Fibroblast of skin of left biceps (primary cell): ENCODE measurements around the gene VPS9D1.
"Not testable (repeated sequence)": the region's sequence is repeated elsewhere in the genome, so short reads cannot be mapped to it uniquely, and the experiment has no call there.

Experiments
- DNase-seq, 2 experiments: peaks; one replicate each; pipeline ENCODE4 v3.0.0-alpha.2; 2013; ENCODE audit warnings: low read depth in 2 of 2

VPS9D1 gene

DNA sequence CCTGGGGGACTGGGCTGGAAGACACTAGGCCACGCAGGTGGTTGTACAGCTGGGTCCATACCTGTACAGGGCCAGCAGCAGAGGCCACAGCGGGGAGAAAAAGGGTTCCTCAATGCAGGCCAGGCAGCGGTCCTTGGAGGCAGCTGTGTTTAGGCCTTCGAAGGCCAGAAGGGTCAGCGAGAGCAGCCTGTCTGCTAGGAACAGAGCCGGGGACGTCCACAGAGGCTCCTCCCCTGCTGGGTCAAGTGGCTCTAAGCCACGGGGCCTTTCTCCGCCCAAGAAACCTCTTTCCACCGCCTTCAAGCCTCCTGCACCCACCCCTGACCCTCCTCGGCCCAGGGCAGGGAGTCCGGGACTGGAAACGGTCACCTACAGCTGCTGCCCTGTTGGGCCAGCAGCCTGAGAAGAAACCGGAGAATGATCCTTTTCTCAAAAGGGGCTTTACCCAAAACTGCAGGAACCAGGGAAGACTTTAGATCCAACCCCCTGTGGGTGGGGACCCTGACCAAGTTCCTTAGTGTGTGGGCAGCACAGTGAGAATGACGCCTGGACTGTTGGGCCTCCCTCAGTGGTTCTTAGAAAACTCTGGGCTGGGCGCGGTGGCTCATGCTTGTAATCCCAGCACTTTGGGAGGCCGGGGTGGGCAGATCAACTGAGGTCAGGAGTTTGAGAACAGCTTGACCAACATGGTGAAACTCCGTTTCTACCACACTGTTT, 10.8 kb downstream of the VPS9D1 start:
- DNase-seq, result no peak

DNA sequence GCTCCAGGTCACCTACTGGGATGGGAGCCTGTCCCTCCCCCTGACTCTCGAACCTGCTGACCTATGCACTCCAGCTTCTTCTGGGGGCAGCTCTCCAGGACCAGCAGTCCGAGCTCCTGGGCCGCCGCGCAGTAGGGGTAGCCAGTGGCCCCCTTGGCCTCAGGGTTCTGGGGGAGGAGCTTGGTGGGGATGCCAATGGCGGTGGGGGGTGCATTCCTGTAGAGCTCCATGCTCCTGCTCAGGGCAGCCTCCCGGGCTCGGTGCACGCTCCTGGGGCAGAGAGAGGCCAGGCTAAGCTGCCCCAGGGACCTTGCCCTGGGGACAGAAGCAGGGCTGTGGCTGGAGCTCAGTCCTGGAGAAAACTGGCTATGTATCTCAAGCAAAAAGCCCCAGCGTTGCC, 11.5 kb downstream of the VPS9D1 start:
- DNase-seq, result no peak

DNA sequence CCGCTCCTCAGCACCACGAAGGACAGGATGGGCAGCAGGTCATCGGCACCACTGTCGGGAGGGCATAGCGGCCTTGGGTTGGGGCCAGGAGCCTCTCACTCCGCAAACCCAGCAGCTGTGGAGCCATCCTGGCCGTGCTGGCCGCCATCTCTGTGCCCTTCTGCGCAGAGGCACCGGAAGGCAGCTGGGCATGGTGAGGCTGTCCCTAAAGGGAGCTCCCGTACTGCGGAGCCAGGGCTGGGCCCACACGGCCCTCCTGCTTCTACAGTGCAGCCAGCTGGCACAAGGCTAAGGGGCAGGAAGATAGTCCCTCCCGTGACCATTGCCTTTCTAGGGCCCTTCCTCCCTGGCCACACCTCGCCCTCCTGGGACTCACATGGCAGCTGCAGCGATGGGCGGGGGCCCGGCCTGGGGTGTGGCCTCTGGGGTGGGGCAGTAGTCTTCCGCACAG, 12.2 kb downstream of the VPS9D1 start:
- DNase-seq, result no peak

DNA sequence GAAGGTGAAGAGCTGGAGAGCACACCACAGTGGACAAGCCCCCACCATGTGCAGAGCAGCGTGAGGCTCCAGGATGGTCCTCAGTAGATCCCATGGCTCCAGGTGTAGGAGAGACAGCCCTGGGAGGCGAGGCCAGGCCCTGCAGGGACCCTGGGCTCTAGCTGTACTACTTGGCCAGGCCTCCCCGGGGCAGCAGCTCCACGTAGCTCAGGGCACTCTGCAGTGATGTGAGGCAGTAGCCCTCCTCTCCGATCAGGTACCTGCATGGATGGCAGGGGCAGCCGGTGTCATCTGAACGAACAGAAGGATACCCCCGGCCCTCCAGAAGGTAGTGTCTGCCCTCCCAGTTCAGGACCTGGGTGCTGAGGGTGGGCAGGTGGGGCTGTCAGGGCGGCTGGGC, 13.0 kb downstream of the VPS9D1 start:
- DNase-seq, result no peak

DNA sequence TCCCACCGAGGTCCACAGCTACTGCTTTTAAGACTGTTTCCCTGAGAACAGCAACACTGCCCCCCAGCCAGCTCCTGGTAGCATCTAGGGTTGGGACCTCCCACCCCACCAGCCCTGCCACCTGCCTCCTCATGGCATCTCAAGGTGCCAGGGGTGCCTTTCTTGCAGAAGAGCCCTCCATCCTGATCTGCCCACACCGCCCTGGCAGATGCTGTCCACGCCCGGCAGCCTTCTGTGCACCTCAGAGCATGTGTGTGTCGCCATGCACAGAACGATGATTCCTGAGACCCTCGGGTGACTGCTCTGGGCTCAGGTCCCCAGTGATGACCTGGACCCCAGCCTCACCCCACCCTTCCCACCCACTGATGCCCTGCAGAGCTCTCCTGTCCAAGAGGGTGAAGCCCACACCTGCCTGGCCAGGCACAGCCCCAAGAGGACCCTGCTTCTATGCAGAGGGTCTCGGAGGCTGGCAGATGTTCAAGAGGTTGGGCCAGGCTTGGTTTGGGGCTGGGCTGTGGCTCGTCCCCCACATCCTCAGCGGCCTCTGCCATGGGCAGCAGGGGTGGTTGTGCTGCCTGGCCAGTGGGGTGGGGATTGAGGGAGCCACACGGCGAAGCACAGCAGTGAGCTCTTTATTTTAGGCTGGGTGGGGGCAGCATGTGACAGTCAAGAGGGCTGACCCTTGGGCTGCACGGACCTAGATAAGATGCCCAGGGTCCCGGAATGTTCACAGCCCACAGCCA, 14.0 kb downstream of the VPS9D1 start:
- no peak for DNase-seq

DNA sequence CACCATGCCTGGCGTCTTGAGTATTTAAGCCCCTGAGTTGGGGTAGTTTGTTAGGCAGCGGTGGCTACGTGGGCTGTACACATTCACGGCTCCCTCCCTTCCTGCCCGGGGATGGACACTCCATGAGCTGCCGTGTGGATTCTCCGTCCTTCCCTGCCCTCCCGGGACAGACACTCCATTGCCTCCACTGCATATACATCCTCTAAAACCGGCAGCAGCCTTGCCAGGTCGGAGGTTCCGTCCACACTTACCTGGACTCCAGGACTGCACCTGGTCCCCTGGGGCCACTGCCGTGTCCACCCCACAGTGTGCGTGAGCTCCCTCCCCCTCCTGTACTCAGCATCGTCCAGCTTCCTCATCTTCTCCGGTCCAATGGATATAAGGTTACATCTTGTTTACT, 15.7 kb downstream of the VPS9D1 start:
- DNase-seq, result no peak

DNA sequence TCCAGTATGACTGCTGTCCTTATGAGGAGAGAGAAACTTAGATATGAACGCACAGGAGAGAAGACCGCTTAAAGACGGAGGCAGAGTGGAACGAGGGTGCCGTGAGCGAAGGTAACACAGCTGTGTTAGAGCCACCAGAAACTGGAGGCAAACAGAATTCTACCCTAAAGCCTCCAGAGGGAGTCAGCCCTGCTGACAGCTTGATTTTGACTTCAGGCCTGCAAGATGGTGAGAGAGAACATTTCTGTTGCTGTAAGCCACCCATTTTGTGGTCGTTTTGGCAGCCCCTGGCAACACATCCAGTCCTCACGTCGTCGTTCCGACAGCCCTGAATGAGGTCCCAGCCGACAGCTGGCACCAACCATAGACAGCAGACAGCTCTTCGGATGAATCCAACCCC, 16.4 kb downstream of the VPS9D1 start:
- no peak for DNase-seq

DNA sequence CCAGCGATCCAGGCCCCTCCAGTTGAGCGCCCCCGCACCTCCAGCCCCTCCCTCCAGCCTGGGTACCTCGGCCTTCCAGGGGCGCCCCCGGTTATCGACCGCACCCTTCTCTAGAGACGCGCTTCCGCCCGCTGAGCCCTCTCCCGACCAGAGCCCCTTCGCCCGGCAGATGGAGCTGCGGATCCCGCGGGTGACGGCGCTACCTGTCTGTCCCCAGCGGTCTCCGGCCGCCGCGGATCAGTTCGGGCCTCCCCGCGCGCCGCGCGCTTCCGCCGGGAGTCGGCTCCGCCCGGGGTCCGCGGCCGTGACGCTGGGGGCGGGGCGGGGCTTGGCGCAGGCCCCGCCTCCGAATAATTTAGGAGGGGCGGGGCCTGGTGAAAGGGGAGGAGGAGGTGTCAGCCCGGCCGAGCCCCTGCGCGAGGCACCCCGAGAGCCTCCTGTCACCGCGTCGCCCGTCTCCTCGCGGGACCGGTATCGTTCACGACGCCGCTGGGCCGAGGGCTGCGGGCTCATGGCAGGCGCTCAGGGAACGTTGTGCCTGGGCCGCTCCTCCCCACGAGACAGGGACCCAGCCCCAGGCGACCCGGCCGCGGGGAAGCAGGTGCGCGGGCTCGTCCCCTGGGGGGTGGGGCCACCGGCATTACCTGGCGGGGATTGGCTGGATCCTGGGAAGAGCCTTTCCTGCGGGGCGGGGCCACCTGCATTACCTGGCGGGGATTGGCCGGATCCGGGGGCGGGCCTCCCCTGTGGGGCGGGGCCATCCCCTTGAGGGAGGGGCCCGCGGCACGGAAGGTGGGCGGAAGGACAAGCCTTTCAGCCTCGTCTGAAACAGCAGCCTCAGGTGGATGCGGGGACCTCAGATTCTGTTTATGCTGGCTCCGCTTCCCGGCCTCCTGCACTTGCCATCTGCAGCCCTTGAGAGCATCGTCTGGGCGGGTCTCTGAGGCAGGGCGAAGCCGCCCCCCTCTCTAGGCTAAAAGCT, 19.0 kb downstream of the VPS9D1 start, which contains the start of gene SPATA2L:
TSS of gene SPATA2L (minus strand) at position 281 of the 982 bp plus-strand sequence. CDS start 473 bp downstream, outside the sequence.
- peak; percentile 25 to 35 for DNase-seq

DNA sequence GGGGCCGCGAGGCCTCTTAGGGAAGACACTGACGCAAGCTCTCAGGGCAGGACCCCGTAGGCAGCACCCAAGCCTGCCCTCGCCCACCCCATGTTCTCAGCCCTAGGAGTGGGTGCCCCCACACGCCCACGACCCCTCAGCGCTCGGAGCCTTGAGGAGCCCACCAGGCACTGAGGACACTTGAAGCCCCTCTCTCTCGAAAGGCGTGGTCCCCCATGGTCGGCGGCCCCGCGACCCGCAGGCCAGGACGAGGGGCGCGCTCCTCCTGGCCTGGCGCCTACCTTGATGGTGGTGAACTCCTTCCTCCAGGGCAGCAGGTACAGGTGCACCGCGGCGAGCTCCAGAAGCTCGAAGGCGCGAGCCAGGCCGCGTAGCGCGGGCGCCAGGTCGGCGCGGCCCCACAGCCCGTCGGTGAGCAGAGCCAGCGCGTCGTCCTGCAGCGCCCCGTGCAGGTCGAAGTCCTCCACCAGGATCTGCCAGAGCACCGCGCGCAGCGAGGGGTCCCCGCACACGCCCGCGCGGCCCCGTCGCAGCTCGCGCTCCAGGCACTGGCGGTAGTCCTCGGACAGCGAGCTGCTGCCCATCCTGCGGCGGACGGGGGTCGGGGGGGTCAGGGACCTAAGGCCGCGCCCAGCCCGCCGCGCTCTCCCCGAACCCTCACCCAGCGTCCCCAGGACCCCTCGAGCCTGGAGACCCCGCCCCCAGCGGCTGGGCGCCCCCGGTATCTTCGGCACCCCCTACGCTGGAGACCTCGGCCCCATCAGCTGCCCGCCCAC, 19.9 kb downstream of the VPS9D1 start:
- DNase-seq, result no peak

DNA sequence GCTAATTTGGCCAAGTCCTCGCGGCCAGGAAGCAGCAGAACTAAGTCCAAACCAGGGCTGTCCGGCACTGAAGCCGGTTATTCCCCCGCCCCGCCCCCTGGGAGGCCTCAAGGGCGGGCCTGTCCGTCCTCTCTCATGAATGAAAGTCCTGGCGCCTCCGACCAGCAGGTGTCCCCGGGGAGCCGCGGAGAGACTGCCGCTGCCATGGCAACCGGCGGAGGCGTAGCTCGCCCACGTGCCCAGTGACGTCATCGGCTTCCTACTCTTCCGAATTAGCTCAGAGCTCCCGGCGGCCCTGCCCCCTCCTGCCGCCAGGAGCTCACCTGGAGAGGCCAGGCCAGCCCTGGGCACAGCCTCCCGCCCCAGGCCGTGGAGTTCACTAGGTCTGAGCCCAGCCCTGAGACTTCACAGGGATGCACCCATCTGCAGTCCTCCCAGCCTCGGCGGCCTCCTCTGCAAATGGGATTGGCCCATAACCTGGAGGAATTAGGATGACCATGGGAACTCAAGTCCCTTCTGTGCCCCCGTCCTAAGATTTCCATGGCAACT, 20.5 kb downstream of the VPS9D1 start:
- peak; percentile 83 to 84 for DNase-seq

DNA sequence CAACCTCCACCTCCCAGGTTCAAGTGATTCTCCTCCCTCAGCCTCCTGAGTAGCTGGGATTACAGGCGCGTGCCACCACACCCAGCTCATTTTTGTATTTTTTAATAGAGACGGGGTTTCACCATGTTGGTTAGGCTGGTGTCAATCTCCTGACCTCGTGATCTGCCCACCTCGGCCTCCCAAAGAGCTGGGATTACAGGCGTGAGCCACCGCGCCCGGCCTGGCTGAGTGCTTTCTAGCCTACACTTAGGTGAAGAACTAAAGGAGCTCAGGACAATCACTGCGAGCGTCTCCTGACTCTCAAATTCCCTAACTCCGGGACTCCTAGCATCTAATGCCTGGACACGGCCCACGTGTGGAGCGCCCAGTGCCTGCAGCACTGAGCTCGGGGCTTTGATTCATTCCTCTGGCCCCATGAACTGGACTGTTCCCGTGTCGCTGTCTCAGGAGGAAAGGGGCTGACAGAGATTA, 21.0 kb downstream of the VPS9D1 start:
- not testable (repeated sequence) for DNase-seq

DNA sequence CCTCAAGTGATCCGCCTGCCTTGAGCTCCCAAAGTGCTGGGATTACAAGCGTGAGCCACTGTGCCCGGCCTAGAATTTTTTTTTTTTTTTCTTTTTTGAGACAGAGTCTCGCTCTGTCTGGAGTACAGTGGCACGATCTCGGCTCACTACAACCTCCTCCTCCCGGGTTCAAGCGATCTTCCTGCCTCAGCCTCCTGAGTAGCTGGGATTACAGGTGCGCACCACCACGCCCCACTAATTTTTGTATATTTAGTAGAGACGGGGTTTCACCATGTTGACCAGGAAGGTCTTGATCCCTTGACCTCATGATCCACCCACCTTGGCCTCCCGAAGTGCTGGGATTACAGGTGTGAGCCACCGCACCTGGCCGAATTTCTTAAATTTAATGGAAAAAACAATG, 22.0 kb downstream of the VPS9D1 start:
- DNase-seq, result not testable (repeated sequence)

DNA sequence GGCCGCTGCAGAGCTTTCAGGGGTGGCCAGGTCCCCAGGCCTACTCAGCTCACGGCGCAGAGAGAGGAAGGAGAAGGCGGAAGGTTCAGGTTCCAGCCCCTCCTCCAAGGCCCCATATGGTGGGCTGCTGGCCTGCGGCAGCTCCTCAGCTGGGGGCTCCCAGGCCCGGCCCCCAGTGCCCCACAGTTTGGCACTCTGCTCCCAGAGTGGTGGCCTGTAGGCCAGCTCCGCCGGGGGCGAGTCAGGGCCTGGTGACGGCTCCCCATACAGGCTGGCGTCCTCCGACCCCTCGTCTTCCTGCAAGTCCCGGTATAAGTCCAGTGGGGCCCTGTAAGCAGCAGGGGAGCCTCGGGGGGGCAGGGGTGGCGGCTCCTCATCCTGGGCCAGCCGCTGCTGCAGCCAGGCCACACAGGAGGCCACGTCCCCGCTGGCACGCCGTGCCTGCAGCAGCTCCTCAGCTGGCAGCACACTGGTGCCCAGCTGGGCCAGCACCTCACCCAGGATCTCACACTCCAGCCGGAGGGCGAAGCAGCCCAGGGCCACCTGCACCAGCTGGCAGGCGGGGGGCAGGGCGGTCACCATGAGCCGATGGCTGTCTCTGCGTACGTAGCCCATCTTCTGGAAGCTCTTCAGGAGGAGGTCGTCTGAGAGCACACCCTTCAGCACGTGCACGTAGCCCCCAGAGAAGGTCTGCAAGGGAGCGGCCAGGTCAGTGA, 22.9 kb downstream of the VPS9D1 start:
- DNase-seq, result no peak

DNA sequence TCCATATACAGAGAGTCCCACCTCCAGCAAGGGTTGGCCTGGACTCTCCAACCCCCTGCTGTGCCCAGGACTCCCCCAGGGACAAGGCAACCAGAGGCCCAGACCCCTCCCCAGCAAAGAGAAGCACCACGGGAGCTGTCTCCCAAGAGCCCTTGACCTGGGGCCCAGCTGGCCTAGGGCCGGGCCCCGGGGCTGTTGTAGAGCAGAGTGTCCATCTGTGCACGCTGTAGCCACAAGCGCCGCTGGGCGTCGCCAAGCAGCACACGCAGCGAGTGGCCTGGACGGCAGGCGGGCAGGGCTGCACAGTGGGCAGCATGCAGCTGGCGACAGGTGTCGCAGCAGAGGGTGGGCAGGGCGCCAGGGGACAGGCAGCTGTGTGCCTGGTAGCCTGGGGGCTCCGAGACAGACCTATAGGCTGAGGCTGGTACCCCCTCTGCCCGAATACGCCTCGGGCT, 23.5 kb downstream of the VPS9D1 start:
- no peak for DNase-seq

DNA sequence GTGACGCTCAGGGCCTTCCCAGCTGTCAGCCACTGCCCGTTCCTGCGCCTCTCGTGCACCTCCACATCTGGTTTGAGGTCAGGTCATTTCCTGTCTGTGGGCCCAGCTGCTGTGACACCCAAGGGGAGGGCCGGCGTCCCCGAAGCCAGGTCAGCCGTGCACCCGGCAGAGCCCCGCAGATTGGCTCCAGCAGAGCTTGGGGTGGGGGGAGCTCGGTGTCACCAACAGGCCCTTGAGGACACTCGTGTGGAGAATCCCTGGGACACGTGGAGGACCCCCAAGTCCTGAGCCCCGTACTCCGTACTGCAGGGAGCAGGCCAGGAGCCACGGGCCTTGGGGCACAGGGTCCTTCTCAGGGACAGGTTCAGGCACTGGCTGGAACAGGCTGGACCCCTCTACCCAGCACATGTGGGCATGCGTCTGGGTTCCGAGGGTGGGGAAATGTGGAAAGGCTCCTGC, 24.0 kb downstream of the VPS9D1 start:
- no peak for DNase-seq

DNA sequence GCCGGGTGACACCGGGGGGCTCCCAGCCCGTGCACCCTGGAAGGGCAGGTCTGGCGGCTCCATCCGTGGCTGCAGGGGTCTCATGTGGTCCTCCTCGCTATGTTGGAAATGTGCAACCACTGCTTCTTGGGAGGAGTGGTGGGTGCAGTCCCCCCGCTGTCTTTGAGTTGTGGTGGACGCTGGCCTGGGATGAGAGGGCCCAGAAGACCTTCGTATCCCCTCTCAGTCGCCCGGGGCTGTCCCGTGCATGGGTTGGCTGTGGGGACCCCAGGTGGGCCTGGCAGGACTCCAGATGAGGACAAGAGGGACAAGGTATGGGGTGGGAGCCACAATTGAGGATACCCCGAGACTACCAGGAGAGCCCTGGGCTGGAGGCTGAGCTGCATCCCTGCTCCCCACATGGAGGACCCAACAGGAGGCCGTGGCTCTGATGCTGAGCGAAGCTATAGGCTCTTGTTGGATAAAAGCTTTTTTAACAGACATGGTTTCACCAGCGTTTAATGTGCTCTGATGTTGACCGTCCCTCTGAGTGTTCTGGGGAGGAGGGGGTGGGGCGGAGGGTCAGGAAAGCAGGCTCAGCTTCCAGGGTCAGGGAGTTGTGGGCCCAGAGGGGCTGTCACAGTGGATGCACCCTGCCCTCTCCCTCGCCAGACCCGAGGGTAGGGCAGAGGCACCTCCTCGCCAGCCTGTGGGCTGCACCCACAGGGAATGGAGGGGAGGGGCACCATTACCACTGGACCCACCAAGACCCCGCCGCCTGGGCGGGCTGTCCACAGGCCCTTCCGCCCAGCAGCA, 24.6 kb downstream of the VPS9D1 start:
- no peak for DNase-seq

DNA sequence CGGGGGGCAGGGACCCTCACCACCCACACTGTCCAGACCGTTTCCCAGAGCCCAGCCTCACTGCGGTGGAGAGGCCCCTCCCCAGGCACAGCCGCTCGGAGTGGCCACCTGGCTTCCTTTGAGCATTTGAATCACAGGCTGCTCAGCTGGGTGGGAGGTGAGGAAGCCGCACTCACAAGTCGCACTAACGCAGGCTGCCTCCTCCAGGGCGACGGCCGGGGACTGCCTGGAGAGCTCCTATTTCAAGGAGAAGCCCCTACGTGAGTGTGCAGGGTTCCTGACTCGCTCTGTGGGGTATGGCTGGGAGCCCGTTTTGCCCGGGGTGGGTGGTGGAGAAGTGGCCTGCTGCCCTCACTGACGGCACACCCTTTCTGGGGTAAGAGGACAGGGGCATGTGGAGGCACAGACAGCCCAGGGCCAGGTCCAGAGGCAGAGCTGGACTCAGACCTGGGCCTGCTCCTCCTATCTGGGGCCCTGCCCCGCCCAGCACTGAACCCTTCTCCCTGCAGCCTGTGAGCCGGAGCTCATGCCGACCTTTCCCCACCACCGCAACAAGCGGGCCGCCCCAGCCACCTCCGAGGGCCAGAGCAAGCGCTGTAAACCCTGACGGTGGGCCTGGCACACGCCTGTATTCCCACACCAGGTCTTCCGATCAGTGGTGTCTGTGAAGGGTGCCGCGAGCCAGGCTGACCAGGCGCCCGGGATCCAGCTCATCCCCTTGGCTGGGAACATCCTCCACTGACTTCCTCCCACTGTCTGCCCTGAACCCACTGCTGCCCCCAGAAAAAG, 25.4 kb downstream of the VPS9D1 start:
- no peak for DNase-seq

DNA sequence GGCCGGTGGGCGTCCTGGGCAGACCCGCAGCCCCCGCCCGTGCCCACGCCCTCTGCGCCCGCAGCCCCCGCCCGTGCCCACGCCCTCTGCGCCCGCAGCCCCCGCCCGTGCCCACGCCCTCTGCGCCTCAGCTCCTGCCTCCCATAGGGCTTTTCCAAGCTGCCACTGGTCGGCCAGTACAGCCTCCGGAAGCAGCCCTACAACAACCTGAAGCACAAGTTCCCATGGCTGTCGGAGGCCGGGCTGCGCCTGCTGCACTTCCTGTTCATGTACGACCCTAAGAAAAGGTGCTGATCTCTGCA, 26.0 kb downstream of the VPS9D1 start:
- not testable (repeated sequence) for DNase-seq
